ENCODE data around the gene RBM20.
"Not testable (repeated sequence)": the region's sequence is repeated elsewhere in the genome, so short reads cannot be mapped to it uniquely, and the experiment has no call there.

The RBM20 gene

DNA sequence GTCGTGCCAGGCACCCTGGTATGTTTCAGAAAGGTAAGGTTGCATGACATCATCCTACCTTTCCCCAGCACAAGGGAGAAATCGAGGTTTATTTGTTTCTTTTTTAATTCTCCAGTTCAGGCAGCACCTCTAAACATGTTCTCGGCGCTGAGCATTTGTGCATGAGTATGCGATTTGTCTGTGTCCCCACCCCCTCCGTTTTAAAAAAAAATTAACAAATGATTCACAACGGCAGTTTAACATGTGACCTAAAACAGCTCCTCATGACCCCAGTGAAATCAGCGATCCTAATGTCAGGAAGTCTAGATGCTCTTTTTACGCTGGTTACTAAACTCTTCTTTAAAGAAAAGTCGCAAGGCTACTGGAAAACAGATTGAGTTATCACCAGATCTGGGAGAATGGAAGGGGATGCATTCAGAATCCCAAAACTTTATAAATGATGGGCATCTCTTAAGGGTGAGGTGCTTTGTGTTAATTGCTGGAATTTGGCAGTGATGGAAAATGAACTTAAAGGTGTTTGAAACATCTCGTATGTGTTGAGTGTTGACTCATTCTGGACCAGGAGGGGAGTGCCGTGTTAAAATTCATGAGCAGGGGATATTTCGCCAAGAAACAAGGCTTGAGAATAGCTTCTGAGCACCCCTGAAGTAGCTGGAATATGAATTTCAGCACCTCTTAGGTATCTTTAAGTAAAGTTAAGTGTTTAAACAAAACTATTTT lies 120.8 kb downstream of the RBM20 start:
- no peak for DNase-seq (ENCODE audit: low spot score)

GRCh38 chr10:110765513-110766319 lies 121.6 kb downstream of the RBM20 start:
- no peak for DNase-seq (ENCODE audit: low spot score)

DNA sequence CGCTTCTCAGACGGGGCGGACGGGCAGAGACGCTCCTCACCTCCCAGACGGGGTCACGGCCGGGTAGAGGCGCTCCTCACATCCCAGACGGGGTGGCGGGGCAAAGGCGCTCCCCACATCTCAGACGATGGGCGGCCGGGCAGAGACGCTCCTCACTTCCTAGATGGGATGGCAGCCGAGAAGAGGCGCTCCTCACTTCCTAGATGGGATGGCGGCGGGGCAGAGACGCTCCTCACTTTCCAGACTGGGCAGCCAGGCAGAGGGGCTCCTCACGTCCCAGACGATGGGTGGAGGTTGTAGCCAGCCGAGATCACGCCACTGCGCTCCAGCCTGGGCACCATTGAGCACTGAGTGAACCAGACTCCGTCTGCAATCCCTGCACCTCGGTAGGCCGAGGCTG lies 123.5 kb downstream of the RBM20 start:
- not testable (repeated sequence) for DNase-seq (ENCODE audit: low spot score)

DNA sequence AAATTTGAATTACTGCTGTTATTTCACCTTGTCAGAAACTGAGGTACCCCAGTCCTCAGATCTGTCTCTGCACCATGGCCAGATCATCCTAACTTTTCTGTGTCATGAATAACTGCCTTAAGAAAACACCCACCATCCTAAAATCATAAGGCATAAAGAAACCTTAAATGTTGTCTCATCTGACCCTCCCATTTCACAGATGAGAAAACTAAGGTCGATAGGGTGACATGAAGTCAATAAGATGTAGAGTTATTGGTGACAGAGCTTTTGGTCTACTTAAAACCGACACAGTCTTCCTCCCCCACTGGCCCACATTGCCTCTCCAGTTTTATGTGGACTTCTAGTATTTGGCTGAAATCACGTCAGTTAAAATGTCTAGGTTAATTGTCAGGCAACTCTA lies 126.1 kb downstream of the RBM20 start:
- no peak for DNase-seq (ENCODE audit: low spot score)

GRCh38 chr10:110771486-110771885 lies 127.3 kb downstream of the RBM20 start:
- no peak for DNase-seq (ENCODE audit: low spot score)

DNA sequence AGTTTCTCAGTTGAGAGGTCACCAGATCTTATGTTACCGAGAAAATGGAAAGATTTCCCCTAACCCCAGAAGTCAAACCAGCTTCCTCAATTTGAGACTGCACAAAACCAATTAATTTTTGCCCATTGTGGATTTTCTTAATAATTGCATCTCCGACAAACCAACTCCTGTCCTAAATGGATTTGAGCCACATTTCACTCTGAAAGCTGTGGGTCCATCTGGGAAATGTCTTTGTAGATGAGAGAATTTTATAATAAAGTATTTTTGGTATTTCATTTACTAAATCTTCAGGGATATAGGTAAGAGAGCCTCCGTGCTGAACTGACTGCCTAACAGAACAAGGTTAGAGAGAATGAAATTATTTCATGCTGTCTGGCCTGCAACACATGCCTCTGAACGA lies 127.9 kb downstream of the RBM20 start:
- DNase-seq (ENCODE audit: low spot score): no peak

- no peak for DNase-seq (ENCODE audit: low spot score)
Observed at GRCh38 chr10:110772454-110773025, 128.4 kb downstream of the RBM20 start.

- no peak for DNase-seq (ENCODE audit: low spot score)
Observed at GRCh38 chr10:110773693-110774068, 129.5 kb downstream of the RBM20 start.

- DNase-seq (ENCODE audit: low spot score): no peak
Observed at GRCh38 chr10:110774069-110775019, 130.2 kb downstream of the RBM20 start.

DNA sequence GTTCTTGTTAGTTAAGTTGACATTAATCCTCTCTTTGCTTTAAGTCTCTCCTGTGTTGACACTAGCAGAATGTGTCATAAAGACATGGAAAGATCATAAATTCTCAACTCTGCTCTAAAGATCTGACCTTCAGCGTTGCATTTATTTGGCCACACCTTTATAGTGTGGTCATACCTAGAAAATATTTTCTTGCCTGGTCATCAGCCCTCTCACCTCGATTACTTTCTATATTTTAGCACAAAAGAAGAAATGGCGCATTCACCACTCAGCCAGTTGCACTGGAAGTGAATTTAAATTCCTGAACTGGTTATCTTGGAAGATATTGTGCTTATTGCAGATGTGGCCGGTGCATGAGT lies 130.9 kb downstream of the RBM20 start:
- DNase-seq (ENCODE audit: low spot score): no peak

- DNase-seq (ENCODE audit: low spot score): no peak
Observed at GRCh38 chr10:110775406-110775805, 131.3 kb downstream of the RBM20 start.

DNA sequence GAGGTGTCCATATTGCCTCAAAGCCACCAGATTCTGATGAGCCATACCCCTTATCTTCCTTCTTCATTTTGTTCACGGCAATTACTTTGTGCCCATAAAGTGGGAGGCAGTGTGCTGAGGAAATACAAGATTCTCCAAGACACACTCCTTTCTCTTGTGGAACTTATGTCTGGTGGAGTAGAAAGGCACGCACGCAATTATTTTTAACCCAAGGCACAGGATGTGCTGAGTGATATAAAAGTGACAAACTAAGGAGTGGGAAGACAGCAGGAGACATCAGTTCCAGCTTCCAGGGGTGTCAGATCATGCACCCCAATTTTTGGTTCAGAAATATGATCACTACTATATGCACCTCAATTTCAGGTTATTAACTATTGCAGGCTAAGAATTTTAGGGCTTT lies 132.9 kb downstream of the RBM20 start:
- no peak for DNase-seq (ENCODE audit: low spot score)

GRCh38 chr10:110777661-110778060 lies 133.5 kb downstream of the RBM20 start:
- no peak for DNase-seq (ENCODE audit: low spot score)

DNA sequence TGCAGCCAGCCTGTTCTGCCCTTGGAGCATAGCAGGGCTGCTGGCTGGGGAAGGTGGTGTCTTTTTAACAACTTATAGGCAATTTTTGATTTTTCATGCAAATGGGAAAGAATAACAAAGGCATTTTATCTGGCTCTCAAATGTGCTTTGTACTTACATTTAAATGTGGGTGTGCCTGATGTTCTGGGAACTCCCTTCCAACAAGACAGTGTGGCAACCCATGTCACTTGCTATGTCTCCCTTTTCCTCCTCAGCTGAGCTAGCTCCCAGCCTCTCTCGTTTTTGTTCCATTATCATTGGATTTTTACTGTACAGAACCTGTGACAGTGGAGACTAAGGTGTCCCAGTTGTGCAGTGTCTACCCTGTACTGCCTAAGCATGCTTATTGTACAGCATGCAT lies 134.1 kb downstream of the RBM20 start:
- DNase-seq (ENCODE audit: low spot score): no peak

DNA sequence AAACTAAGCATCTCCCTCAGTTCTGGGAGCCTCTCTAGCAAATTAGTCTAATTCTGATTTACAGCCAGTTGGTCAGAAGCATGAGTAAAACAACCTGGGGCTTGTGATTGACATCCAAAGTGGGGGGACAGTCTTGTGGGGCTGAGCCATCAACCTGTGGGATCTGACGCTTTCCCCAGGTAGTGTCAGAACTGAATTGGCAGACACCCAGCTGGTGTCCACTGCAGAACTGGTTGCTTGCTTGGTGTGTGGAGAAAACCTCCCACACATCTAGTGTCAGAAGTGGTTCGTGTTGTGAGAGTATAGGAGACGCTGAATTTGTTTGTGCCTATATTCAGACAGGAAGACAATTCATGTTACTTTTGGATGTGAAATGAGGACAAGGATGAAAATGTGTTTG lies 135.4 kb downstream of the RBM20 start:
- DNase-seq (ENCODE audit: low spot score): no peak

GRCh38 chr10:110780704-110781103 lies 136.6 kb downstream of the RBM20 start:
- DNase-seq (ENCODE audit: low spot score): no peak

GRCh38 chr10:110781139-110781538 lies 137.0 kb downstream of the RBM20 start:
- no peak for DNase-seq (ENCODE audit: low spot score)

GRCh38 chr10:110782616-110783015 lies 138.5 kb downstream of the RBM20 start:
- no peak for DNase-seq (ENCODE audit: low spot score)

GRCh38 chr10:110783509-110784107 lies 139.5 kb downstream of the RBM20 start:
- no peak for DNase-seq (ENCODE audit: low spot score)

DNA sequence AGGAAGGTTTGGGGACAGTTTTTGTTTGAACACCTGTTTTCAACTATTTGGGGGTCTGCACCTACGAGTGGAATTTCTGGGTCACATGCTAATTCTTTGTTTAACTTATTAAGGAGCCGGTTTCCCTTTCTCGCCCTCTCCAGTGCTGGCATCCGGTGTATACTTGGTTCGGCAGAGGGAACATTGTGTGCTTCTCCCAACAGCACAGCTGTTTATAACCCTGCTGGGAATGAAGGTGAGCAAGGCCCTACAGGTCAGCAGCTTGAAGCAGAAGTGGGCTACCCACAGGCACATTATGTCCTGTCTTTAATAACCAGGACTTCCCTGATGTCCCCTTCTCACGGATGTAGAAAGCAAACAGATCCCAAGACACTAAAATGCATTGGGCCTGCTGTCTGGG lies 140.1 kb downstream of the RBM20 start:
- DNase-seq (ENCODE audit: low spot score): no peak

GRCh38 chr10:110786172-110786571 lies 142.0 kb downstream of the RBM20 start:
- DNase-seq (ENCODE audit: low spot score): no peak

Data from NAMALWA (cell line).